HEK293 (cell line): Measurements from ENCODE around the gene IL25.

Source experiments
- CTCF ChIA-PET: fragments of 350-600 bp; formaldehyde crosslinking; extraction: SDS; loops from one replicate; lab custom pipeline; 2021; ENCODE audit warnings: antibody characterized with exemption; lab: Yijun Ruan, JAX
- POLR2A ChIA-PET: fragments of 300-600 bp; formaldehyde crosslinking; extraction: SDS; loops from one replicate; lab custom pipeline; 2020; ENCODE audit warnings: antibody characterized with exemption, inconsistent platforms; lab: Yijun Ruan, JAX
- H3K27ac ChIP-seq: fragments of 200-500 bp; sonication (Bioruptor generic); 2 replicates; pipeline ENCODE4 v1.5.1; 2014; ENCODE audit warnings: low read depth, low read length, control low read depth, inconsistent platforms; ENCODE audit errors: extremely low read depth
- H3K36me3 ChIP-seq, 2 experiments: fragments of 200-500 bp in 1 of 2; sonication (Bioruptor generic) in 1 of 2; 1 replicate in 1 of 2; 2 replicates in 1 of 2; pipeline ENCODE4 v1.5.1; 2014 to 2017; ENCODE audit warnings: inconsistent platforms in 2 of 2, low read length in 2 of 2; ENCODE audit not compliant: control insufficient read depth in 2 of 2, insufficient read depth in 1 of 2
- H3K4me1 ChIP-seq: fragments of 200-500 bp; sonication (Bioruptor generic); 2 replicates; pipeline ENCODE4 v1.5.1; 2014; ENCODE audit warnings: mild to moderate bottlenecking, low read length, inconsistent platforms; ENCODE audit not compliant: control insufficient read depth, insufficient read depth
- H3K4me3 ChIP-seq: 2 replicates; pipeline ENCODE4 v1.5.1; 2011; ENCODE audit warnings: low read depth, mild to moderate bottlenecking, control low read depth, low read length, moderate library complexity
- H3K9me3 ChIP-seq: fragments of 200-500 bp; sonication (Bioruptor generic); 2 replicates; pipeline ENCODE4 v1.5.1; 2014; ENCODE audit warnings: low read depth, low read length, inconsistent platforms; ENCODE audit not compliant: control insufficient read depth, insufficient read depth
- ATF2 ChIP-seq: fragments of 450-650 bp; formaldehyde crosslinking; IDR thresholded peaks from 2 replicates; pipeline ENCODE4 v1.5.1; 2016; ENCODE audit warnings: missing biosample characterization, missing genetic modification characterization, low read depth
- GLI4 ChIP-seq: fragments of 450-650 bp; formaldehyde crosslinking; IDR thresholded peaks from 2 replicates; pipeline ENCODE4 v1.5.1; 2016; ENCODE audit warnings: missing biosample characterization, missing genetic modification characterization
- KLF16 ChIP-seq: fragments of 450-650 bp; formaldehyde crosslinking; IDR thresholded peaks from 2 replicates; pipeline ENCODE4 v1.5.1; 2017; ENCODE audit warnings: missing biosample characterization, missing genetic modification characterization
- PRDM10 ChIP-seq: fragments of 450-650 bp; formaldehyde crosslinking; IDR thresholded peaks from 2 replicates; pipeline ENCODE4 v1.5.1; 2016; ENCODE audit warnings: missing biosample characterization, missing genetic modification characterization
- SALL2 ChIP-seq: fragments of 450-650 bp; formaldehyde crosslinking; IDR thresholded peaks from 2 replicates; pipeline ENCODE4 v1.5.0; 2017; ENCODE audit warnings: missing biosample characterization, mild to moderate bottlenecking, missing genetic modification characterization, borderline replicate concordance
- SETDB1 ChIP-seq: IDR thresholded peaks from one replicate; pipeline ENCODE4 v1.6.1; 2017; ENCODE audit warnings: mild to moderate bottlenecking, low read length, moderate library complexity, mixed read lengths; ENCODE audit not compliant: insufficient read length
- ZBTB21 ChIP-seq: fragments of 450-650 bp; formaldehyde crosslinking; IDR thresholded peaks from 2 replicates; pipeline ENCODE4 v1.5.1; 2017; ENCODE audit warnings: missing biosample characterization, missing genetic modification characterization
- ZFP3 ChIP-seq: fragments of 450-650 bp; formaldehyde crosslinking; IDR thresholded peaks from 2 replicates; pipeline ENCODE4 v1.5.1; 2016; ENCODE audit warnings: low read depth, missing biosample characterization, missing genetic modification characterization
- ZFP69B ChIP-seq: fragments of 450-650 bp; formaldehyde crosslinking; IDR thresholded peaks from 2 replicates; pipeline ENCODE4 v1.5.1; 2016; ENCODE audit warnings: missing biosample characterization, missing genetic modification characterization
- ZNF155 ChIP-seq: fragments of 450-650 bp; formaldehyde crosslinking; IDR thresholded peaks from 2 replicates; pipeline ENCODE4 v1.5.1; 2016; ENCODE audit warnings: missing biosample characterization, missing genetic modification characterization
- ZNF16 ChIP-seq: fragments of 450-650 bp; formaldehyde crosslinking; IDR thresholded peaks from 2 replicates; pipeline ENCODE4 v1.5.1; 2016; ENCODE audit warnings: low read depth, missing biosample characterization, missing genetic modification characterization
- ZNF18 ChIP-seq: fragments of 450-650 bp; formaldehyde crosslinking; IDR thresholded peaks from 2 replicates; pipeline ENCODE4 v1.5.1; 2016; ENCODE audit warnings: missing biosample characterization, missing genetic modification characterization
- ZNF23 ChIP-seq: fragments of 450-650 bp; formaldehyde crosslinking; IDR thresholded peaks from 2 replicates; pipeline ENCODE4 v1.5.1; 2016; ENCODE audit warnings: missing biosample characterization, missing genetic modification characterization, borderline replicate concordance
- ZNF248 ChIP-seq: fragments of 450-650 bp; formaldehyde crosslinking; IDR thresholded peaks from 2 replicates; pipeline ENCODE4 v1.5.1; 2017; ENCODE audit warnings: missing biosample characterization, missing genetic modification characterization
- ZNF274 ChIP-seq, 2 experiments: fragments of 200-500 bp in 1 of 2; fragments of 450-650 bp in 1 of 2; sonication (Bioruptor generic) in 1 of 2; formaldehyde crosslinking in 1 of 2; IDR thresholded peaks; 2 replicates each; pipeline versions ENCODE4 v1.5.1 to v1.6.1; 2014 to 2016; ENCODE audit warnings: borderline replicate concordance in 1 of 2, inconsistent platforms in 1 of 2, low read length in 1 of 2, missing biosample characterization in 1 of 2, missing genetic modification characterization in 1 of 2
- ZNF311 ChIP-seq: fragments of 450-650 bp; formaldehyde crosslinking; IDR thresholded peaks from 2 replicates; pipeline ENCODE4 v1.5.1; 2017; ENCODE audit warnings: missing biosample characterization, missing genetic modification characterization, borderline replicate concordance
- ZNF324 ChIP-seq: fragments of 450-650 bp; formaldehyde crosslinking; IDR thresholded peaks from 2 replicates; pipeline ENCODE4 v1.5.1; 2016; ENCODE audit warnings: missing biosample characterization, missing genetic modification characterization
- ZNF521 ChIP-seq: fragments of 450-650 bp; formaldehyde crosslinking; IDR thresholded peaks from 2 replicates; pipeline ENCODE4 v1.5.1; 2017; ENCODE audit warnings: missing biosample characterization, mild to moderate bottlenecking, missing genetic modification characterization
- ZNF529 ChIP-seq: fragments of 450-650 bp; formaldehyde crosslinking; IDR thresholded peaks from 2 replicates; pipeline ENCODE4 v1.5.1; 2017; ENCODE audit warnings: missing genetic modification characterization, missing biosample characterization; ENCODE audit not compliant: insufficient replicate concordance
- ZNF530 ChIP-seq: fragments of 450-650 bp; formaldehyde crosslinking; IDR thresholded peaks from 2 replicates; pipeline ENCODE4 v1.5.1; 2016; ENCODE audit warnings: low read depth, missing biosample characterization, missing genetic modification characterization
- ZNF549 ChIP-seq: fragments of 450-650 bp; IDR thresholded peaks from 2 replicates; pipeline ENCODE4 v1.5.1; 2018; ENCODE audit warnings: missing biosample characterization, missing genetic modification characterization, mild to moderate bottlenecking, inconsistent platforms, moderate library complexity
- ZNF623 ChIP-seq: fragments of 450-650 bp; formaldehyde crosslinking; IDR thresholded peaks from 2 replicates; pipeline ENCODE4 v1.5.1; 2016; ENCODE audit warnings: missing biosample characterization, missing genetic modification characterization
- ZNF624 ChIP-seq: fragments of 450-650 bp; formaldehyde crosslinking; IDR thresholded peaks from 2 replicates; pipeline ENCODE4 v1.5.1; 2017; ENCODE audit warnings: missing biosample characterization, missing genetic modification characterization
- ZNF654 ChIP-seq: fragments of 450-650 bp; formaldehyde crosslinking; IDR thresholded peaks from 2 replicates; pipeline ENCODE4 v1.5.1; 2016; ENCODE audit warnings: low read depth, missing biosample characterization, missing genetic modification characterization
- ZNF670 ChIP-seq: fragments of 450-650 bp; formaldehyde crosslinking; IDR thresholded peaks from 2 replicates; pipeline ENCODE4 v1.5.1; 2016; ENCODE audit warnings: missing biosample characterization, missing genetic modification characterization, low read depth
- ZNF677 ChIP-seq: fragments of 450-650 bp; IDR thresholded peaks from 2 replicates; pipeline ENCODE4 v1.5.0; 2018; ENCODE audit warnings: missing biosample characterization, mild to moderate bottlenecking, missing genetic modification characterization, moderate library complexity
- ZNF785 ChIP-seq: fragments of 450-650 bp; formaldehyde crosslinking; IDR thresholded peaks from 2 replicates; pipeline ENCODE4 v1.5.1; 2016; ENCODE audit warnings: missing biosample characterization, missing genetic modification characterization
- ZSCAN30 ChIP-seq: fragments of 450-650 bp; IDR thresholded peaks from 2 replicates; pipeline ENCODE4 v1.5.1; 2018; ENCODE audit warnings: missing biosample characterization, mild to moderate bottlenecking, missing genetic modification characterization, moderate library complexity
- ZXDB ChIP-seq: fragments of 450-650 bp; formaldehyde crosslinking; IDR thresholded peaks from 2 replicates; pipeline ENCODE4 v1.5.1; 2016; ENCODE audit warnings: missing biosample characterization, missing genetic modification characterization

The IL25 gene

GRCh38 chr14:23372509-23372908 is at the start of gene IL25:
TSS of gene IL25 (plus strand) at chr14:23372809.
- Histone ChIP-seq H3K27ac (no peak within 1 kb of the TSS), H3K4me1 (no peaks in the 10 kb centered on the region), H3K36me3 (no peaks in the 10 kb centered on the region), H3K4me3 (no peak within 1 kb of the TSS), H3K9me3 (no peaks in the 10 kb centered on the region)
- CTCF ChIA-PET = no interaction called here
- TF ChIP-seq ZNF248 (tag by site-specific recombination) (no peak), ZNF677 (tag by site-specific recombination) (no peak), ZSCAN30 (tag by site-specific recombination) (no peak), ZNF654 (tag by site-specific recombination) (no peak), GLI4 (no peak), KLF16 (tag by site-specific recombination) (no peak), PRDM10 (tag by site-specific recombination) (no peak), ZNF785 (no peak), ATF2 (tag by site-specific recombination) (no peak), ZNF311 (tag by site-specific recombination) (no peak), SETDB1 (no peak), ZNF624 (tag by site-specific recombination) (no peak), ZNF521 (no peak), ZNF549 (tag by site-specific recombination) (no peak), SALL2 (tag by site-specific recombination) (no peak), ZNF16 (tag by site-specific recombination) (no peak), ZNF529 (tag by site-specific recombination) (no peak), ZNF155 (no peak)
- TF ChIP-seq, all 188 proteins: peak for 0
- POLR2A ChIA-PET = no interaction called here

- Histone ChIP-seq H3K27ac (no peak overlapping the region), H3K9me3 (no peaks in the 10 kb centered on the region), H3K4me1 (peaks cover 15% of the 10 kb centered on the region), H3K4me3 (no peak overlapping the region), H3K36me3 (peaks cover 25 to 41% of the 10 kb centered on the region in 2 experiments)
- ChIA-PET CTCF (interaction anchor here (0.6 to 2.5 kb wide), 5 partner anchors 10 to 56 kb away, joined by 3 to 14 read pairs (median 3); no protein-coding TSS in a partner anchor), POLR2A (no interaction called here)
- no peak for TF ChIP-seq ZNF18
- no peak for TF ChIP-seq ZNF530
- no peak for TF ChIP-seq ZNF623
- TF ChIP-seq ZNF670 (tag by site-specific recombination) = no peak
- TF ChIP-seq ZBTB21 (tag by site-specific recombination) = no peak
- TF ChIP-seq ZNF324 (tag by site-specific recombination) = no peak
- TF ChIP-seq ZXDB (tag by site-specific recombination) = no peak
- no peak for TF ChIP-seq ZNF23
- no peak for TF ChIP-seq ZFP3 (tag by site-specific recombination)
- no peak for TF ChIP-seq ZFP69B
- TF ChIP-seq ZNF274 (IDR thresholded peaks at IDR 0.05; ENCODE audit: low read length) = no peak
- no peak for TF ChIP-seq ZNF274 (tag by site-specific recombination; IDR thresholded peaks at IDR 0.05; ENCODE audit: borderline replicate concordance)
Measured at GRCh38 chr14:23323838-23324454, 48.7 kb upstream of the IL25 start.
